Keratinocyte (primary cell): ENCODE data around the gene GPC5. TPM values are rescaled to one million over a fixed set of nuclear protein-coding genes. Genes with fewer than 3 reads are reported as not detected.

ENCODE experiments used
- DNase-seq: peaks from one replicate; pipeline ENCODE4 v3.0.0-alpha.2; 2011; ENCODE audit warnings: low read depth, missing footprints, low spot score
- FAIRE-seq: peaks from 2 replicates; lab custom pipeline; 2011; peaks lifted over from hg19 to GRCh38; lab: Jason Lieb, UNC
- H2AFZ ChIP-seq: 2 replicates; pipeline ENCODE4 v1.6.0; 2012; ENCODE audit warnings: low read length, control low read depth, inconsistent platforms; ENCODE audit not compliant: control insufficient read depth
- H3K27ac ChIP-seq: 2 replicates; pipeline ENCODE4 v1.5.1; 2011; ENCODE audit warnings: low read length; ENCODE audit not compliant: control insufficient read depth, insufficient read depth
- H3K27me3 ChIP-seq: 3 replicates; pipeline ENCODE4 v1.6.0; 2011; ENCODE audit warnings: low read length; ENCODE audit not compliant: control insufficient read depth, insufficient read depth; ENCODE audit errors: extremely low read depth
- H3K36me3 ChIP-seq, 2 experiments: 2 replicates in 1 of 2; 3 replicates in 1 of 2; pipeline ENCODE4 v1.5.1; 2011; ENCODE audit warnings: low read length in 2 of 2, mild to moderate bottlenecking in 1 of 2; ENCODE audit not compliant: control insufficient read depth in 2 of 2, insufficient read depth in 2 of 2; ENCODE audit errors: extremely low read depth in 1 of 2
- H3K4me1 ChIP-seq: 3 replicates; pipeline ENCODE4 v1.5.1; 2011; ENCODE audit warnings: low read length; ENCODE audit not compliant: control insufficient read depth, insufficient read depth; ENCODE audit errors: extremely low read depth
- H3K4me2 ChIP-seq: 3 replicates; pipeline ENCODE4 v1.6.0; 2011; ENCODE audit warnings: low read depth, low read length; ENCODE audit not compliant: control insufficient read depth, insufficient read depth; ENCODE audit errors: extremely low read depth
- H3K4me3 ChIP-seq, 3 experiments: fragments of 200-600 bp in 1 of 3; sonication (generic) in 1 of 3; 2 replicates in 2 of 3; 3 replicates in 1 of 3; pipeline ENCODE4 v1.5.1; 2011 to 2016; ENCODE audit warnings: low read length in 3 of 3, mild to moderate bottlenecking in 3 of 3, control low read depth in 2 of 3, inconsistent platforms in 1 of 3, low read depth in 1 of 3, mixed read lengths in 1 of 3, mixed run types in 1 of 3, moderate library complexity in 1 of 3; ENCODE audit not compliant: control insufficient read depth in 2 of 3, insufficient read depth in 2 of 3; ENCODE audit errors: extremely low read depth in 1 of 3
- H3K79me2 ChIP-seq: 2 replicates; pipeline ENCODE4 v1.6.0; 2012; ENCODE audit warnings: low read length; ENCODE audit not compliant: control insufficient read depth, insufficient read depth
- H3K9ac ChIP-seq: 3 replicates; pipeline ENCODE4 v1.6.0; 2011; ENCODE audit warnings: low read length; ENCODE audit not compliant: control insufficient read depth, insufficient read depth; ENCODE audit errors: extremely low read depth
- H3K9me1 ChIP-seq: 3 replicates; pipeline ENCODE4 v1.6.0; 2011; ENCODE audit warnings: low read length; ENCODE audit not compliant: control insufficient read depth, insufficient read depth; ENCODE audit errors: extremely low read depth
- H3K9me3 ChIP-seq: 2 replicates; pipeline ENCODE4 v1.5.1; 2012; ENCODE audit warnings: low read depth, low read length; ENCODE audit not compliant: control insufficient read depth
- H4K20me1 ChIP-seq: 3 replicates; pipeline ENCODE4 v1.6.0; 2011; ENCODE audit warnings: low read length; ENCODE audit not compliant: control insufficient read depth, insufficient read depth; ENCODE audit errors: extremely low read depth
- EZH2 ChIP-seq: IDR thresholded peaks from one replicate; pipeline ENCODE4 v1.6.1; 2012; ENCODE audit warnings: inconsistent platforms, mild to moderate bottlenecking, low read length, moderate library complexity
- dilution Hi-C: fragments of 300-500 bp; cut with MboI; formaldehyde crosslinking; loops from one replicate; pipeline ENCODE4 v1.7.0; 2020; ENCODE audit warnings: low sequenced_read_pairs; ENCODE audit not compliant: extremely low pct_ligation_motif_present
- polyA plus RNA-seq, 5 experiments: library from polyadenylated mRNA; depleted of rRNA in 3 of 5; stranded (reverse) in 3 of 5; stranded (forward) in 1 of 5; unstranded in 1 of 5; fragments of >200 nt; gene quantifications; 1 replicate in 1 of 5; 2 replicates in 3 of 5; 3 replicates in 1 of 5; pipeline versions ENCODE4 v1.2.1 to v1.2.3, GENCODE V29; 2011 to 2012; ENCODE audit warnings: missing spikeins in 2 of 5, low read depth in 1 of 5, low replicate concordance in 1 of 5
- TF ChIP-seq, protein P1 (sequence below), 3 experiments: IDR thresholded peaks in 1 of 3; conservative IDR thresholded peaks in 1 of 3; optimal IDR thresholded peaks in 1 of 3; 2 replicates in 2 of 3; 3 replicates in 1 of 3; pipeline versions ENCODE3 to v1.5.1; 2011; ENCODE audit warnings: low read length in 3 of 3, mild to moderate bottlenecking in 3 of 3, moderate library complexity in 2 of 3, control low read depth in 1 of 3, inconsistent platforms in 1 of 3; ENCODE audit not compliant: insufficient read depth in 2 of 3; ENCODE audit errors: extremely low read depth in 1 of 3

The GPC5 gene
- polyA plus RNA-seq, 1 donor (not counting 4 experiments of a cell fraction or from before 2014, with no cell fraction given): 0.10 TPM

GRCh38 chr13:91986761-91987483 lies 588.5 kb downstream of the GPC5 start:
- no peaks in the 10 kb centered on the region for H4K20me1 ChIP-seq
- no peaks in the 10 kb centered on the region for H3K36me3 ChIP-seq
- no peak overlapping the region for H3K9ac ChIP-seq
- peaks cover 3% of the 10 kb centered on the region for H3K9me3 ChIP-seq
- H2AFZ ChIP-seq: no peak overlapping the region
- DNase-seq (no peak), FAIRE-seq (no peak)
- no peaks in the 10 kb centered on the region for H3K9me1 ChIP-seq
- TF ChIP-seq, protein P1, sequence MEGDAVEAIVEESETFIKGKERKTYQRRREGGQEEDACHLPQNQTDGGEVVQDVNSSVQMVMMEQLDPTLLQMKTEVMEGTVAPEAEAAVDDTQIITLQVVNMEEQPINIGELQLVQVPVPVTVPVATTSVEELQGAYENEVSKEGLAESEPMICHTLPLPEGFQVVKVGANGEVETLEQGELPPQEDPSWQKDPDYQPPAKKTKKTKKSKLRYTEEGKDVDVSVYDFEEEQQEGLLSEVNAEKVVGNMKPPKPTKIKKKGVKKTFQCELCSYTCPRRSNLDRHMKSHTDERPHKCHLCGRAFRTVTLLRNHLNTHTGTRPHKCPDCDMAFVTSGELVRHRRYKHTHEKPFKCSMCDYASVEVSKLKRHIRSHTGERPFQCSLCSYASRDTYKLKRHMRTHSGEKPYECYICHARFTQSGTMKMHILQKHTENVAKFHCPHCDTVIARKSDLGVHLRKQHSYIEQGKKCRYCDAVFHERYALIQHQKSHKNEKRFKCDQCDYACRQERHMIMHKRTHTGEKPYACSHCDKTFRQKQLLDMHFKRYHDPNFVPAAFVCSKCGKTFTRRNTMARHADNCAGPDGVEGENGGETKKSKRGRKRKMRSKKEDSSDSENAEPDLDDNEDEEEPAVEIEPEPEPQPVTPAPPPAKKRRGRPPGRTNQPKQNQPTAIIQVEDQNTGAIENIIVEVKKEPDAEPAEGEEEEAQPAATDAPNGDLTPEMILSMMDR (optimal IDR thresholded peaks at IDR 0.05 in 1 of 3, IDR thresholded peaks at IDR 0.05 in 1 of 3, conservative IDR thresholded peaks at IDR 0.05 in 1 of 3; ENCODE audit: extremely low read depth in 1 of 3, insufficient read depth in 2 of 3, low read length in 3 of 3): no peak
- TF ChIP-seq EZH2: no peak
- no peak overlapping the region for H3K4me2 ChIP-seq
- H3K27ac ChIP-seq: no peak overlapping the region
- H3K4me3 ChIP-seq: no peak overlapping the region
- H3K4me1 ChIP-seq: no peaks in the 10 kb centered on the region
- H3K27me3 ChIP-seq: no peaks in the 10 kb centered on the region
- no peaks in the 10 kb centered on the region for H3K79me2 ChIP-seq
- dilution Hi-C loops: no loop called here

- Histone ChIP-seq H3K4me2 (no peak overlapping the region), H3K9me3 (peaks cover 3% of the 10 kb centered on the region), H2AFZ (no peak overlapping the region), H3K27me3 (no peaks in the 10 kb centered on the region), H3K9me1 (no peaks in the 10 kb centered on the region), H3K27ac (no peak overlapping the region), H3K4me1 (no peaks in the 10 kb centered on the region), H3K4me3 (no peak overlapping the region), H3K9ac (no peak overlapping the region), H3K36me3 (no peaks in the 10 kb centered on the region), H3K79me2 (no peaks in the 10 kb centered on the region), H4K20me1 (no peaks in the 10 kb centered on the region)
- TF ChIP-seq EZH2: no peak
- TF ChIP-seq, protein P1 (optimal IDR thresholded peaks at IDR 0.05 in 1 of 3, IDR thresholded peaks at IDR 0.05 in 1 of 3, conservative IDR thresholded peaks at IDR 0.05 in 1 of 3; ENCODE audit: extremely low read depth in 1 of 3, insufficient read depth in 2 of 3, low read length in 3 of 3): no peak
- dilution Hi-C loops: no loop called here
- DNase-seq: no peak
- FAIRE-seq: no peak
Observed at GRCh38 chr13:91988331-91988730, 589.9 kb downstream of the GPC5 start.
